H9 (cell line): ENCODE results near the gene MUSTN1. TPM values are rescaled to one million over a fixed set of nuclear protein-coding genes. Genes with fewer than 3 reads are reported as not detected.

Experiments used
- DNase-seq: peaks from one replicate; pipeline ENCODE4 v3.0.0-alpha.2; 2017
- H2AFZ ChIP-seq: one replicate; pipeline ENCODE4 v1.6.1; 2013; ENCODE audit warnings: mild to moderate bottlenecking, low read length, control low read depth, moderate library complexity
- H2AK5ac ChIP-seq: 2 replicates; pipeline ENCODE4 v1.6.1; 2013; ENCODE audit warnings: low read length, control low read depth, mixed read lengths; ENCODE audit not compliant: insufficient read length
- H2BK120ac ChIP-seq: one replicate; pipeline ENCODE4 v1.6.1; 2013; ENCODE audit warnings: low read depth, mild to moderate bottlenecking, low read length, control low read depth, inconsistent platforms; ENCODE audit not compliant: poor library complexity, severe bottlenecking
- H2BK12ac ChIP-seq: 2 replicates; pipeline ENCODE4 v1.6.1; 2013; ENCODE audit warnings: low read length, control low read depth, mixed read lengths, low read depth; ENCODE audit not compliant: insufficient read length
- H2BK15ac ChIP-seq: 2 replicates; pipeline ENCODE4 v1.6.1; 2013; ENCODE audit warnings: low read depth, low read length, control low read depth
- H2BK20ac ChIP-seq: one replicate; pipeline ENCODE4 v1.6.1; 2013; ENCODE audit warnings: low read depth, mild to moderate bottlenecking, low read length, control low read depth, inconsistent platforms; ENCODE audit not compliant: poor library complexity, severe bottlenecking
- H2BK5ac ChIP-seq: 2 replicates; pipeline ENCODE4 v1.6.1; 2013; ENCODE audit warnings: low read length, control low read depth, mixed read lengths; ENCODE audit not compliant: insufficient read length
- H3K14ac ChIP-seq: 2 replicates; pipeline ENCODE4 v1.6.1; 2013; ENCODE audit warnings: low read length, control low read depth; ENCODE audit not compliant: insufficient read depth
- H3K18ac ChIP-seq: 2 replicates; pipeline ENCODE4 v1.6.1; 2013; ENCODE audit warnings: low read depth, mild to moderate bottlenecking, mixed read lengths, low read length, control low read depth; ENCODE audit not compliant: insufficient read length
- H3K23ac ChIP-seq: 2 replicates; pipeline ENCODE4 v1.6.1; 2013; ENCODE audit warnings: low read length, control low read depth, mixed read lengths, low read depth; ENCODE audit not compliant: insufficient read length
- H3K23me2 ChIP-seq: 2 replicates; pipeline ENCODE4 v1.6.1; 2013; ENCODE audit warnings: low read depth, mild to moderate bottlenecking, mixed read lengths, low read length, control low read depth; ENCODE audit not compliant: insufficient read length, poor library complexity, severe bottlenecking
- H3K27ac ChIP-seq: 2 replicates; pipeline ENCODE4 v1.5.1; 2013; ENCODE audit warnings: low read length, control low read depth, mixed read lengths, low read depth; ENCODE audit not compliant: insufficient read length
- H3K27me3 ChIP-seq: 2 replicates; pipeline ENCODE4 v1.6.1; 2013; ENCODE audit warnings: low read length, control low read depth, inconsistent platforms; ENCODE audit not compliant: insufficient read depth
- H3K4ac ChIP-seq: 2 replicates; pipeline ENCODE4 v1.6.1; 2013; ENCODE audit warnings: low read depth, mild to moderate bottlenecking, control low read depth, inconsistent platforms, low read length, moderate library complexity
- H3K4me1 ChIP-seq: 2 replicates; pipeline ENCODE4 v1.6.1; 2013; ENCODE audit warnings: low read length, control low read depth, inconsistent platforms; ENCODE audit not compliant: insufficient read depth
- H3K4me2 ChIP-seq: 2 replicates; pipeline ENCODE4 v1.6.1; 2013; ENCODE audit warnings: low read length, control low read depth, mixed read lengths; ENCODE audit not compliant: insufficient read length, insufficient read depth
- H3K56ac ChIP-seq: 2 replicates; pipeline ENCODE4 v1.6.1; 2013; ENCODE audit warnings: low read depth, mild to moderate bottlenecking, mixed read lengths, low read length, control low read depth; ENCODE audit not compliant: insufficient read length
- H3K79me1 ChIP-seq: 2 replicates; pipeline ENCODE4 v1.6.1; 2013; ENCODE audit warnings: low read depth, mild to moderate bottlenecking, moderate library complexity, low read length, control low read depth, inconsistent platforms; ENCODE audit not compliant: insufficient read depth, poor library complexity, severe bottlenecking
- H3K79me2 ChIP-seq: 2 replicates; pipeline ENCODE4 v1.6.1; 2013; ENCODE audit warnings: low read length, control low read depth, inconsistent platforms; ENCODE audit not compliant: insufficient read depth
- H3K9ac ChIP-seq: 2 replicates; pipeline ENCODE4 v1.6.1; 2013; ENCODE audit warnings: low read length, control low read depth, mixed read lengths; ENCODE audit not compliant: insufficient read length; ENCODE audit errors: extremely low read depth
- H3K9me3 ChIP-seq: one replicate; pipeline ENCODE4 v1.6.1; 2013; ENCODE audit warnings: low read depth, low read length, inconsistent platforms; ENCODE audit not compliant: control insufficient read depth
- H3T11ph ChIP-seq: one replicate; pipeline ENCODE4 v1.6.1; 2013; ENCODE audit warnings: mild to moderate bottlenecking, low read length, control low read depth, inconsistent platforms
- H4K20me1 ChIP-seq: one replicate; pipeline ENCODE4 v1.6.1; 2013; ENCODE audit not compliant: control insufficient read depth, insufficient read length, insufficient read depth
- H4K5ac ChIP-seq: 2 replicates; pipeline ENCODE4 v1.6.1; 2013; ENCODE audit warnings: low read depth, mild to moderate bottlenecking, mixed read lengths, low read length, control low read depth; ENCODE audit not compliant: insufficient read length
- H4K8ac ChIP-seq: replicated peaks from 2 replicates; pipeline ENCODE4 v1.6.1; 2013; ENCODE audit warnings: low read length, control low read depth, mixed read lengths, low read depth; ENCODE audit not compliant: insufficient read length
- H4K91ac ChIP-seq: 2 replicates; pipeline ENCODE4 v1.6.1; 2013; ENCODE audit warnings: low read depth, mild to moderate bottlenecking, moderate library complexity, mixed read lengths, low read length, control low read depth; ENCODE audit not compliant: insufficient read length
- H3K27ac Mint-ChIP-seq, 3 experiments: 2 replicates in 2 of 3; 3 replicates in 1 of 3; pipeline ENCODE4 v1.8.0; 2020 to 2021; ENCODE audit warnings: mixed read lengths in 3 of 3, mild to moderate bottlenecking in 1 of 3, moderate library complexity in 1 of 3
- H3K27me3 Mint-ChIP-seq: 2 replicates; pipeline ENCODE4 v1.8.0; 2021; ENCODE audit warnings: low read depth, mild to moderate bottlenecking, moderate library complexity, mixed read lengths
- H3K36me3 Mint-ChIP-seq, 3 experiments: 2 replicates in 2 of 3; 3 replicates in 1 of 3; pipeline ENCODE4 v1.8.0; 2020 to 2021; ENCODE audit warnings: low read depth in 3 of 3, mixed read lengths in 3 of 3; ENCODE audit not compliant: insufficient read depth in 1 of 3
- H3K4me1 Mint-ChIP-seq, 2 experiments: 2 replicates each; pipeline ENCODE4 v1.8.0; 2020; ENCODE audit warnings: mixed read lengths in 2 of 2
- H3K4me3 Mint-ChIP-seq, 2 experiments: 2 replicates in 1 of 2; 3 replicates in 1 of 2; pipeline ENCODE4 v1.8.0; 2020 to 2021; ENCODE audit warnings: mild to moderate bottlenecking in 2 of 2, mixed read lengths in 2 of 2, moderate library complexity in 1 of 2
- H3K9me3 Mint-ChIP-seq, 2 experiments: 2 replicates in 1 of 2; 3 replicates in 1 of 2; pipeline ENCODE4 v1.8.0; 2020; ENCODE audit warnings: mild to moderate bottlenecking in 2 of 2, mixed read lengths in 2 of 2, moderate library complexity in 1 of 2
- WGBS: extraction: QIAGEN DNeasy Blood & Tissue Kit; methylation state at CpG from one replicate; pipeline ENCODE4 v1.1.7; 2013; ENCODE audit warnings: missing lambda C conversion rate, low lambda C conversion rate, mixed read lengths; ENCODE audit not compliant: insufficient read length; ENCODE audit errors: extremely low coverage; 5-methylcytosine and 5-hydroxymethylcytosine counted together
- total RNA-seq: library from RNA; stranded (reverse); gene quantifications from 2 replicates; pipeline ENCODE4 v1.2.1, GENCODE V29; 2021
- TF ChIP-seq, protein P1 (sequence below): fragments of 200-600 bp; sonication (generic); conservative IDR thresholded peaks from 3 replicates; pipeline ENCODE4 v1.8.0; 2021; ENCODE audit warnings: antibody characterized with exemption, mild to moderate bottlenecking

MUSTN1 gene
- total RNA-seq, 1 experiment from 2014 or later, result 0.72 TPM

DNA sequence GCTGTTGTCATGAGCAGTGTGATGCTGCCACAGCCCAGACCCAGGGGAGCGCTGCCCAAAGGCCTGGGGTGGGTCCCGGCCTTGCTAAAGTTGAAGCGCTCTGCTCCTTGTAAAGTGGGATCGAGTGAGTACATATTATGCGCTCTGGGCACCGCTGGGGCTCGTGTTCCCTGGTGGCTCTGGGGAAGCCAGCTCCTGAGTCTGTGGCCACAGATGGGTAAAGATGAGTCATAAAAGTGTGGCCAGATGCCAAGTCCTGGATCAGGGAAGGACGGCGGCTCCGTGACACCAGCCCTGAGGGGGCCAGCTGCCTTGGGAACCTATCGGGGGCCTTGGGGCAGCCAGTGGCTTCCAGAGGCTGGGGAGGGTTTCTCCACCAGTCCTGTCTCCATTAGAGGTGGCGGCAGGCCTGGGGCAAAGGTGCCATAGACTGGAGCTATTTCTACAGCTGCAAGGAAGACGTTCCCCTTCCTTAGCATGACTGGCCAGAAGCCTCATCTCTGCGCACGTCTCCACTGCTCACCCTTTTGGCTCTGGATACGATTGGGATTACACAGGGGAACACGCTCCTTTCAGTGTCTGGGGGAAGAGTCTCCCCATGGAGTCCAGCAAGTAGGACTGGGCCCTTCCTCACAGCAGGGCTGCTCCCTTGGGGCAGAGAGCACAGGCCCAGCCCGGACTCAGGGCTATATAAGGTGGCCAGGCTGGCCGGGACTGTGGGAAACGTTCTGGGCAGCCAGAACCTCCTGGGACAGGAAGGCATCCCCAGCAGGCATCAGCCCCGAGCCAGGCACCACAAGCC, 3.1 kb downstream of the MUSTN1 start:
- no peak for DNase-seq
- Histone ChIP-seq H3K14ac (no peak overlapping the region; the same call in 1 of the 2 replicates), H3K4me2 (no peak overlapping the region), H2BK20ac (no peak overlapping the region), H4K20me1 (no peaks in the 10 kb centered on the region), H2BK120ac (no peak overlapping the region), H3K23me2 (no peaks in the 10 kb centered on the region), H3K27me3 (no peaks in the 10 kb centered on the region; the same call in 1 of the 2 replicates), H3K9ac (no peak overlapping the region), H3K9me3 (no peaks in the 10 kb centered on the region), H4K8ac (no peak overlapping the region), H3K79me1 (no peaks in the 10 kb centered on the region), H4K5ac (no peak overlapping the region), H3K79me2 (no peaks in the 10 kb centered on the region), H3K56ac (no peak overlapping the region), H3K4ac (no peak overlapping the region), H3T11ph (no peak overlapping the region), H2BK15ac (no peak overlapping the region), H4K91ac (no peak overlapping the region), H2BK12ac (no peak overlapping the region), H2AFZ (no peak overlapping the region), H3K23ac (no peak overlapping the region), H2BK5ac (no peak overlapping the region), H3K4me1 (no peaks in the 10 kb centered on the region), H2AK5ac (no peak overlapping the region), H3K18ac (no peak overlapping the region), H3K27ac (no peak overlapping the region)
- no peaks in the 10 kb centered on the region; the same call in 1 of the 2 replicates for H3K27me3 Mint-ChIP-seq
- no CpG with 5 or more reads among the region's 21 CpGs for WGBS
- H3K4me1 Mint-ChIP-seq, result peaks cover 21 to 35% of the 10 kb centered on the region in 2 experiments
- H3K27ac Mint-ChIP-seq, result peak overlapping the region in 1 of 3 experiments; percentile 80; a peak in 1 of 7 replicates
- peaks cover 0 to 2% (median 0%) of the 10 kb centered on the region in 3 experiments; a peak in 3 of 7 replicates for H3K36me3 Mint-ChIP-seq
- no peak overlapping the region for H3K4me3 Mint-ChIP-seq
- TF ChIP-seq, protein P1, sequence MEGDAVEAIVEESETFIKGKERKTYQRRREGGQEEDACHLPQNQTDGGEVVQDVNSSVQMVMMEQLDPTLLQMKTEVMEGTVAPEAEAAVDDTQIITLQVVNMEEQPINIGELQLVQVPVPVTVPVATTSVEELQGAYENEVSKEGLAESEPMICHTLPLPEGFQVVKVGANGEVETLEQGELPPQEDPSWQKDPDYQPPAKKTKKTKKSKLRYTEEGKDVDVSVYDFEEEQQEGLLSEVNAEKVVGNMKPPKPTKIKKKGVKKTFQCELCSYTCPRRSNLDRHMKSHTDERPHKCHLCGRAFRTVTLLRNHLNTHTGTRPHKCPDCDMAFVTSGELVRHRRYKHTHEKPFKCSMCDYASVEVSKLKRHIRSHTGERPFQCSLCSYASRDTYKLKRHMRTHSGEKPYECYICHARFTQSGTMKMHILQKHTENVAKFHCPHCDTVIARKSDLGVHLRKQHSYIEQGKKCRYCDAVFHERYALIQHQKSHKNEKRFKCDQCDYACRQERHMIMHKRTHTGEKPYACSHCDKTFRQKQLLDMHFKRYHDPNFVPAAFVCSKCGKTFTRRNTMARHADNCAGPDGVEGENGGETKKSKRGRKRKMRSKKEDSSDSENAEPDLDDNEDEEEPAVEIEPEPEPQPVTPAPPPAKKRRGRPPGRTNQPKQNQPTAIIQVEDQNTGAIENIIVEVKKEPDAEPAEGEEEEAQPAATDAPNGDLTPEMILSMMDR, result no peak
- H3K9me3 Mint-ChIP-seq, result no peaks in the 10 kb centered on the region
